ENCODE results near the gene RAB6A.

The RAB6A gene

GRCh38 chr11:73652046-73652730 is 108.7 kb downstream of the RAB6A start:
- DNase-seq, result no peak

GRCh38 chr11:73651661-73652045 is 109.2 kb downstream of the RAB6A start:
- no peak for DNase-seq

- no peak for DNase-seq
These were observed 109.6 kb downstream of the RAB6A start for GRCh38 chr11:73651252-73651651.

- no peak for DNase-seq
These were observed 110.5 kb downstream of the RAB6A start for GRCh38 chr11:73650400-73650799.

GRCh38 chr11:73649206-73649605 is 111.7 kb downstream of the RAB6A start:
- DNase-seq, result no peak

- DNase-seq, result no peak
These were observed 112.3 kb downstream of the RAB6A start for GRCh38 chr11:73648571-73649046.

GRCh38 chr11:73648121-73648520 is 112.8 kb downstream of the RAB6A start:
- no peak for DNase-seq

- no peak for DNase-seq
These were observed 113.3 kb downstream of the RAB6A start for GRCh38 chr11:73647459-73648100.

GRCh38 chr11:73645972-73646631 is 114.8 kb downstream of the RAB6A start, which contains the start of gene PLEKHB1:
Gene PLEKHB1, plus strand, starts transcription at chr11:73646581. Its CDS starts 28 bp downstream, at chr11:73646609.
- DNase-seq, result no peak

GRCh38 chr11:73645121-73645969 is 115.5 kb downstream of the RAB6A start:
- DNase-seq, result no peak

- DNase-seq, result no peak
These were observed 119.2 kb downstream of the RAB6A start for GRCh38 chr11:73641668-73642067.

- DNase-seq, result no peak
These were observed 120.3 kb downstream of the RAB6A start for GRCh38 chr11:73640592-73640991.

- DNase-seq, result no peak
These were observed 123.9 kb downstream of the RAB6A start for GRCh38 chr11:73637012-73637411.

GRCh38 chr11:73636249-73636648 is 124.6 kb downstream of the RAB6A start:
- no peak for DNase-seq

GRCh38 chr11:73635721-73636120 is 125.2 kb downstream of the RAB6A start:
- DNase-seq, result no peak

GRCh38 chr11:73633999-73634398 is 126.9 kb downstream of the RAB6A start:
- no peak for DNase-seq

- no peak for DNase-seq
These were observed 127.9 kb downstream of the RAB6A start for GRCh38 chr11:73632996-73633395.

GRCh38 chr11:73629907-73630306 is 131.0 kb downstream of the RAB6A start:
- no peak for DNase-seq

- DNase-seq, result peak; percentile 51
These were observed 135.1 kb downstream of the RAB6A start for GRCh38 chr11:73625696-73626318.
